SK-N-DZ (cell line): ENCODE measurements around the gene ERFE.
A peak's percentile ranks its signal among the peaks of the same experiment; 100 is the strongest.

Source experiments
- DNase-seq: peaks from one replicate; pipeline ENCODE4 v3.0.0-alpha.2; 2015; ENCODE audit warnings: low spot score

Gene ERFE

GRCh38 chr2:238203973-238204683, 45.4 kb downstream of the ERFE start:
- peak; percentile 14 for DNase-seq

DNA sequence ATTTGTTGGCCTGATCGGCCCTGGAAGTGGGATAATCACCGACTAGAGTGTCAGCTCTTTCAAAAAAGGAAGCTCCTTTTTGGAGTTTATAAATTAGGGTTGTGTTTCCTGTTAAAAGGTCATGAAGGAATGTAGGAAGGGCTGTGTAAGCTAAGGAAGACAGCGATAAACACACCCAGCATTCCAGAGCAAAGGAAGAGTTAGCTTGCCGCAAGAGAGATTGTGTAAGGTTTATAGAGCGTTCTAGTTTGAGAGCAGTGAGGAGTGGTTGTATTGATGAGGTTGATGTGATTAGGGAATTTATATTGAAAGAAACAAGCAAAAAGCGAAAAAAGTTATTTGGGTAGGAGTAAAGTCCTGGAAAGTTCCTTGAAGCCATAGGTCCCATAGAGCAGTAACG, 48.2 kb downstream of the ERFE start:
- DNase-seq: no peak

DNA sequence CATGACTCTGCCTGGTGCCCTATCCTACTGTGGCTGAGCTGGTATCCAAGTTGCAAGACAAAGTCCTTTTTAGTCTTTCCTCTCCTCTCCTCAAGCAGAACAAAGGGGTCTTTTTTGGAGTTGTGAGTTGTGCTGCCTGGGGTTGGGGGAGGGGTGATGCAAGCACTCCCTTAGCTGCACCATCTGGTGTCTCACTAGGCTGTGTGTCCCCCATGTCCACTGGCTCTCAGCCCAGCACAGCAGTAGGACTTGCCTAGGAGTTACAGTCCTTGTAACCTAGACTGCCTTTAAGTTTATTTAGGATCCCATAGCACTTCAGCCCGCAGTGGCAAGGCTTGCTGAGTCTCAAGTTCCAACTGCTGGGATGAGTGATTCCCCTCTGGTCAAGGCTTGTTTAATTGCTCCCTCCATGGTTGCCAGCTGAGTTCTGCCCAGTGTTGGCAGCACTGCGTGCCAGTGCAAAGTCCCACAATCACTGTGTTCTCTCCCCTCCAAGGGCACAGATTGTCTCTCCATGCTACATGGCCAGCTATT, 57.9 kb downstream of the ERFE start:
- DNase-seq: no peak
